OCI-LY1 (cell line): ENCODE data around the gene TTC16.

Source experiments
- H2AFZ ChIP-seq: fragments of 200-600 bp; sonication (generic), shearing (Covaris generic); 2 replicates; pipeline ENCODE4 v1.6.0; 2014; ENCODE audit warnings: antibody characterized with exemption, mild to moderate bottlenecking, low read length
- H3F3A ChIP-seq: fragments of 200-600 bp; sonication (generic), shearing (Covaris generic); 2 replicates; pipeline ENCODE4 v1.6.0; 2014; ENCODE audit warnings: mild to moderate bottlenecking, antibody characterized with exemption, low read length, moderate library complexity; ENCODE audit not compliant: insufficient read depth
- H3K27ac ChIP-seq: fragments of 200-600 bp; sonication (generic); 2 replicates; pipeline ENCODE4 v1.5.1; 2014; ENCODE audit warnings: low read length, mixed run types, mild to moderate bottlenecking, low read depth; ENCODE audit not compliant: poor library complexity, severe bottlenecking
- H3K27me3 ChIP-seq: fragments of 200-600 bp; sonication (generic); 2 replicates; pipeline ENCODE4 v1.6.0; 2014; ENCODE audit warnings: antibody characterized with exemption, mild to moderate bottlenecking, low read length, moderate library complexity; ENCODE audit not compliant: insufficient read depth
- H3K36me3 ChIP-seq: fragments of 200-600 bp; sonication (generic); 2 replicates; pipeline ENCODE4 v1.6.1; 2014; ENCODE audit warnings: mild to moderate bottlenecking, antibody characterized with exemption, low read length, moderate library complexity, mixed read lengths; ENCODE audit not compliant: insufficient read depth
- H3K4me1 ChIP-seq: fragments of 200-600 bp; sonication (generic); 2 replicates; pipeline ENCODE4 v1.5.1; 2014; ENCODE audit warnings: mild to moderate bottlenecking, low read length, moderate library complexity; ENCODE audit not compliant: insufficient read depth, severe bottlenecking
- H3K4me2 ChIP-seq: fragments of 200-600 bp; sonication (generic), shearing (Covaris generic); 2 replicates; pipeline ENCODE4 v1.6.1; 2014; ENCODE audit warnings: low read length
- H3K4me3 ChIP-seq: fragments of 200-600 bp; sonication (generic); 2 replicates; pipeline ENCODE4 v1.5.1; 2014; ENCODE audit warnings: low read length, low read depth, mild to moderate bottlenecking, mixed read lengths; ENCODE audit not compliant: poor library complexity, severe bottlenecking
- H3K79me2 ChIP-seq: fragments of 200-600 bp; shearing (Covaris generic); 2 replicates; pipeline ENCODE4 v1.6.1; 2016; ENCODE audit warnings: mixed run types, low read length, mixed read lengths; ENCODE audit not compliant: insufficient read depth
- H3K9ac ChIP-seq: fragments of 200-600 bp; sonication (generic), shearing (Covaris generic); 2 replicates; pipeline ENCODE4 v1.6.1; 2014; ENCODE audit warnings: mild to moderate bottlenecking, low read length, mixed read lengths
- H3K9me2 ChIP-seq: fragments of 200-600 bp; sonication (generic), shearing (Covaris generic); 2 replicates; pipeline ENCODE4 v1.6.1; 2014; ENCODE audit warnings: low read depth, mild to moderate bottlenecking, low read length, mixed read lengths
- H3K9me3 ChIP-seq: fragments of 200-600 bp; shearing (Covaris generic); 2 replicates; pipeline ENCODE4 v1.6.1; 2014; ENCODE audit warnings: low read length, mixed read lengths
- H4K20me1 ChIP-seq: fragments of 200-600 bp; sonication (generic), shearing (Covaris generic); 2 replicates; pipeline ENCODE4 v1.6.0; 2016; ENCODE audit warnings: mild to moderate bottlenecking, low read length; ENCODE audit not compliant: insufficient read depth
- CTCF ChIP-seq: fragments of 200-600 bp; sonication (generic), shearing (Covaris generic); IDR thresholded peaks from 2 replicates; pipeline ENCODE4 v1.5.1; 2017; ENCODE audit warnings: mild to moderate bottlenecking, antibody characterized with exemption, low read length, moderate library complexity, mixed read lengths
- EZH2 ChIP-seq: fragments of 200-600 bp; sonication (generic), shearing (Covaris generic); IDR thresholded peaks from 2 replicates; pipeline ENCODE4 v1.8.0; 2017; ENCODE audit warnings: borderline replicate concordance, mixed run types, mild to moderate bottlenecking, antibody characterized with exemption, low read length, moderate library complexity, mixed read lengths

Gene TTC16

GRCh38 chr9:127728808-127729207 lies 12.9 kb downstream of the TTC16 start:
- no peaks in the 10 kb centered on the region for H3K27me3 ChIP-seq

GRCh38 chr9:127729522-127730256 lies 13.8 kb downstream of the TTC16 start:
- no peaks in the 10 kb centered on the region for H3F3A ChIP-seq
- H3K4me3 ChIP-seq = no peak overlapping the region
- no peak overlapping the region for H3K27ac ChIP-seq
- no peak for TF ChIP-seq EZH2
- no peak for TF ChIP-seq CTCF
- H3K4me1 ChIP-seq = peaks cover 6% of the 10 kb centered on the region
- no peaks in the 10 kb centered on the region for H3K36me3 ChIP-seq
- no peaks in the 10 kb centered on the region for H3K9me2 ChIP-seq
- H3K9ac ChIP-seq = no peak overlapping the region
- H3K27me3 ChIP-seq = no peaks in the 10 kb centered on the region
- no peak overlapping the region for H3K4me2 ChIP-seq
- H3K9me3 ChIP-seq = no peaks in the 10 kb centered on the region
- no peaks in the 10 kb centered on the region for H3K79me2 ChIP-seq
- no peaks in the 10 kb centered on the region for H4K20me1 ChIP-seq
- no peak overlapping the region for H2AFZ ChIP-seq

More at GRCh38 chr9:127728808-127729207, 12.9 kb downstream of the TTC16 start:
- Histone ChIP-seq H3K9me3 (no peaks in the 10 kb centered on the region), H3K4me2 (no peak overlapping the region), H3K27ac (no peak overlapping the region), H3K79me2 (no peaks in the 10 kb centered on the region), H3K4me3 (no peak overlapping the region), H3K9ac (no peak overlapping the region), H3K4me1 (no peaks in the 10 kb centered on the region), H3K36me3 (no peaks in the 10 kb centered on the region), H3F3A (no peaks in the 10 kb centered on the region), H4K20me1 (no peaks in the 10 kb centered on the region), H3K9me2 (no peaks in the 10 kb centered on the region), H2AFZ (no peak overlapping the region)
- TF ChIP-seq EZH2 (no peak), CTCF (no peak)

- Histone ChIP-seq H3K4me2 (no peak overlapping the region), H3K4me3 (no peak overlapping the region), H3K9me3 (no peaks in the 10 kb centered on the region), H3K79me2 (no peaks in the 10 kb centered on the region), H3K27ac (no peak overlapping the region), H3K9me2 (no peaks in the 10 kb centered on the region), H3K4me1 (peaks cover 6% of the 10 kb centered on the region), H4K20me1 (no peaks in the 10 kb centered on the region), H2AFZ (no peak overlapping the region), H3K27me3 (no peaks in the 10 kb centered on the region), H3F3A (no peaks in the 10 kb centered on the region), H3K36me3 (no peaks in the 10 kb centered on the region), H3K9ac (no peak overlapping the region)
- TF ChIP-seq EZH2 (no peak), CTCF (no peak)
These were observed 14.4 kb downstream of the TTC16 start for GRCh38 chr9:127730262-127730661.
